WTC11 (cell line): ENCODE results near the gene NAA16. TPM values are rescaled to one million over a fixed set of nuclear protein-coding genes. Genes with fewer than 3 reads are reported as not detected.

ENCODE experiments used
- ATAC-seq: fragments of 200-7000 bp; cut with Tn5 transposase; 2 replicates; pipeline ENCODE4 v1.10.0; 2021; ENCODE audit warnings: mild to moderate bottlenecking, moderate library complexity
- CTCF ChIA-PET: fragments of 300-600 bp; sonication (Branson Sonifier 250); formaldehyde crosslinking; loops from one replicate; lab custom pipeline; 2021; ENCODE audit warnings: antibody characterized with exemption; lab: Charles Lee
- POLR2A ChIA-PET: fragments of 350-600 bp; sonication (Branson Sonifier 250); formaldehyde crosslinking; loops from one replicate; lab custom pipeline; 2021; ENCODE audit warnings: antibody characterized with exemption; lab: Charles Lee
- DNase-seq: peaks from one replicate; pipeline ENCODE4 v3.0.0; 2021; ENCODE audit warnings: low spot score
- H3K27ac Mint-ChIP-seq: 2 replicates; pipeline ENCODE4 v1.8.0; 2021; ENCODE audit warnings: mixed read lengths
- H3K27me3 Mint-ChIP-seq: 2 replicates; pipeline ENCODE4 v1.8.0; 2021; ENCODE audit warnings: low read depth, mild to moderate bottlenecking, moderate library complexity, mixed read lengths
- H3K36me3 Mint-ChIP-seq: 2 replicates; pipeline ENCODE4 v1.8.0; 2021; ENCODE audit warnings: mixed read lengths
- H3K4me1 Mint-ChIP-seq: 2 replicates; pipeline ENCODE4 v1.8.0; 2022; ENCODE audit warnings: mixed read lengths
- H3K4me3 Mint-ChIP-seq: 2 replicates; pipeline ENCODE4 v1.8.0; 2021; ENCODE audit warnings: mild to moderate bottlenecking, moderate library complexity, mixed read lengths
- H3K9me3 Mint-ChIP-seq: 2 replicates; pipeline ENCODE4 v1.8.0; 2021; ENCODE audit warnings: mixed read lengths
- AFF4 ChIP-seq: sonication (generic); formaldehyde crosslinking; IDR thresholded peaks from 2 replicates; pipeline ENCODE4 v1.8.1; 2023; ENCODE audit warnings: mild to moderate bottlenecking, missing genetic modification reagents, borderline replicate concordance
- ARID4B ChIP-seq: sonication (generic); formaldehyde crosslinking; IDR thresholded peaks from 2 replicates; pipeline ENCODE4 v1.8.0; 2023; ENCODE audit warnings: missing genetic modification reagents, mild to moderate bottlenecking, borderline replicate concordance
- CDX4 ChIP-seq: fragments of 250-450 bp; sonication (Bioruptor Pico); IDR thresholded peaks from 2 replicates; pipeline ENCODE4 v1.9.0; 2021; ENCODE audit warnings: moderate library complexity, mild to moderate bottlenecking, inconsistent platforms, borderline replicate concordance
- CREB1 ChIP-seq: sonication (generic); formaldehyde crosslinking; IDR thresholded peaks from 2 replicates; pipeline ENCODE4 v1.8.0; 2023; ENCODE audit warnings: mild to moderate bottlenecking, missing genetic modification reagents
- ERG ChIP-seq: fragments of 250-450 bp; sonication (Bioruptor Pico); IDR thresholded peaks from 2 replicates; pipeline ENCODE4 v1.8.0; 2021; ENCODE audit warnings: mild to moderate bottlenecking
- ETV6 ChIP-seq: sonication (generic); formaldehyde crosslinking; IDR thresholded peaks from 2 replicates; pipeline ENCODE4 v1.8.1; 2022; ENCODE audit warnings: mild to moderate bottlenecking, missing genetic modification reagents
- GABPB1 ChIP-seq: sonication (generic); formaldehyde crosslinking; IDR thresholded peaks from 2 replicates; pipeline ENCODE4 v1.8.1; 2023; ENCODE audit warnings: mild to moderate bottlenecking, missing genetic modification reagents
- GRHL2 ChIP-seq: fragments of 250-450 bp; sonication (Bioruptor Pico); IDR thresholded peaks from 2 replicates; pipeline ENCODE4 v1.8.0; 2022; ENCODE audit warnings: mild to moderate bottlenecking, moderate library complexity; ENCODE audit not compliant: insufficient replicate concordance, severe bottlenecking
- GTF2I ChIP-seq: fragments of 250-450 bp; sonication (Bioruptor Pico); conservative IDR thresholded peaks from 2 replicates; pipeline ENCODE4 v1.4.0; 2021; ENCODE audit warnings: mild to moderate bottlenecking
- HMGA2 ChIP-seq: fragments of 250-450 bp; sonication (Bioruptor Pico); IDR thresholded peaks from 2 replicates; pipeline ENCODE4 v1.4.0; 2021; ENCODE audit warnings: mild to moderate bottlenecking, moderate library complexity
- IRF2 ChIP-seq: sonication (generic); formaldehyde crosslinking; IDR thresholded peaks from 2 replicates; pipeline ENCODE4 v1.8.0; 2022; ENCODE audit warnings: low read depth, missing genetic modification reagents, borderline replicate concordance
- KAT7 ChIP-seq: sonication (generic); formaldehyde crosslinking; IDR thresholded peaks from 2 replicates; pipeline ENCODE4 v1.8.1; 2023; ENCODE audit warnings: missing genetic modification reagents, mild to moderate bottlenecking, borderline replicate concordance
- MAX ChIP-seq: sonication (generic); formaldehyde crosslinking; IDR thresholded peaks from 2 replicates; pipeline ENCODE4 v1.8.0; 2022; ENCODE audit warnings: mild to moderate bottlenecking, missing genetic modification reagents
- MYBL2 ChIP-seq: sonication (generic); formaldehyde crosslinking; IDR thresholded peaks from 2 replicates; pipeline ENCODE4 v1.8.1; 2023; ENCODE audit warnings: mild to moderate bottlenecking, moderate library complexity, missing genetic modification reagents
- NR1H2 ChIP-seq: sonication (generic); formaldehyde crosslinking; IDR thresholded peaks from 2 replicates; pipeline ENCODE4 v1.9.0; 2021; ENCODE audit warnings: mild to moderate bottlenecking, moderate library complexity, missing genetic modification reagents
- NR3C1 ChIP-seq: sonication (generic); formaldehyde crosslinking; conservative IDR thresholded peaks from 2 replicates; pipeline ENCODE4 v1.8.1; 2023; ENCODE audit warnings: low read depth, mild to moderate bottlenecking, missing genetic modification reagents
- OVOL2 ChIP-seq: fragments of 250-450 bp; sonication (Bioruptor Pico); IDR thresholded peaks from 2 replicates; pipeline ENCODE4 v1.9.0; 2021; ENCODE audit warnings: mild to moderate bottlenecking, borderline replicate concordance
- SMAD3 ChIP-seq: sonication (generic); formaldehyde crosslinking; IDR thresholded peaks from 2 replicates; pipeline ENCODE4 v1.8.0; 2022; ENCODE audit warnings: missing genetic modification reagents, mild to moderate bottlenecking, borderline replicate concordance
- TCF7 ChIP-seq: sonication (generic); formaldehyde crosslinking; IDR thresholded peaks from 2 replicates; pipeline ENCODE4 v1.8.0; 2022; ENCODE audit warnings: mild to moderate bottlenecking, low read depth, missing genetic modification reagents, moderate library complexity
- ZNF317 ChIP-seq: sonication (generic); formaldehyde crosslinking; IDR thresholded peaks from 2 replicates; pipeline ENCODE4 v1.8.1; 2023; ENCODE audit warnings: low read depth, mild to moderate bottlenecking, moderate library complexity, missing genetic modification reagents, borderline replicate concordance
- ZNF532 ChIP-seq: fragments of 250-450 bp; sonication (Bioruptor Pico); IDR thresholded peaks from 2 replicates; pipeline ENCODE4 v1.9.0; 2021; ENCODE audit warnings: mild to moderate bottlenecking, borderline replicate concordance
- total RNA-seq: library from RNA; stranded (reverse); gene quantifications from 3 replicates; pipeline ENCODE4 v1.2.3, GENCODE V29; 2021

NAA16 gene
- total RNA-seq, 1 experiment from 2014 or later, result 32.5 TPM

GRCh38 chr13:41282129-41282571 is 28.9 kb upstream of the NAA16 start (continued):
- TF ChIP-seq ARID4B (CRISPR knock-in tag), result no peak
- TF ChIP-seq MAX, result no peak

- Mint-ChIP-seq H3K4me1 (peaks cover 29% of the 10 kb centered on the region), H3K27me3 (no peaks in the 10 kb centered on the region), H3K9me3 (peaks cover 7% of the 10 kb centered on the region; the same call in 1 of the 2 replicates), H3K36me3 (no peaks in the 10 kb centered on the region), H3K4me3 (no peak overlapping the region), H3K27ac (no peak overlapping the region; the same call in 1 of the 2 replicates)
- CTCF ChIA-PET, result no interaction called here
- DNase-seq, result no peak
- POLR2A ChIA-PET, result no interaction called here
- ATAC-seq, result no peak
- TF ChIP-seq GTF2I (CRISPR knock-in tag) (no peak), OVOL2 (no peak), GABPB1 (CRISPR knock-in tag) (no peak), MYBL2 (no peak), AFF4 (CRISPR knock-in tag) (no peak), IRF2 (CRISPR knock-in tag) (no peak), NR1H2 (CRISPR knock-in tag) (no peak), NR3C1 (CRISPR knock-in tag) (no peak), HMGA2 (CRISPR knock-in tag) (no peak), TCF7 (CRISPR knock-in tag) (no peak), KAT7 (CRISPR knock-in tag) (no peak), ZNF317 (CRISPR knock-in tag) (no peak), GRHL2 (CRISPR knock-in tag) (no peak), ZNF532 (CRISPR knock-in tag) (no peak), ETV6 (CRISPR knock-in tag) (no peak), CDX4 (no peak), CREB1 (no peak), SMAD3 (CRISPR knock-in tag) (no peak), ERG (CRISPR knock-in tag) (no peak)
Observed at GRCh38 chr13:41284512-41285288, 26.4 kb upstream of the NAA16 start.
